MCF 10A (cell line): ENCODE data around the gene PLAAT5. TPM values are rescaled to one million over a fixed set of nuclear protein-coding genes. Genes with fewer than 3 reads are reported as not detected.

Source experiments
- BruUV-seq: library from RNA; stranded (reverse); fragments of 400-500 nt; replicated peaks from 2 replicates; lab custom pipeline; 2021; lab: Mats Ljungman, UMichigan
- CTCF ChIA-PET: fragments of 300-600 bp; sonication (Branson Sonifier 250); formaldehyde crosslinking; extraction: SDS; loops from one replicate; lab custom pipeline; 2021; ENCODE audit warnings: antibody characterized with exemption, inconsistent platforms; lab: Yijun Ruan, JAX
- POLR2A ChIA-PET: fragments of 300-600, 350-650 bp; sonication (Branson Sonifier 250); formaldehyde crosslinking; extraction: SDS; loops from one replicate; lab custom pipeline; 2020; ENCODE audit warnings: antibody characterized with exemption, inconsistent platforms; lab: Yijun Ruan, JAX
- DNase-seq: peaks from one replicate; pipeline ENCODE4 v3.0.0-alpha.2; 2018; ENCODE audit not compliant: unreplicated experiment
- H3K27ac Mint-ChIP-seq: one replicate; pipeline ENCODE4 v1.8.0; 2022; ENCODE audit warnings: mild to moderate bottlenecking, low read depth, mixed read lengths; ENCODE audit not compliant: unreplicated experiment
- H3K27me3 Mint-ChIP-seq: one replicate; pipeline ENCODE4 v1.8.0; 2022; ENCODE audit warnings: mixed read lengths; ENCODE audit not compliant: insufficient read depth, unreplicated experiment
- H3K36me3 Mint-ChIP-seq: one replicate; pipeline ENCODE4 v1.8.0; 2022; ENCODE audit warnings: mild to moderate bottlenecking, moderate library complexity, mixed read lengths; ENCODE audit not compliant: insufficient read depth, unreplicated experiment
- H3K4me1 Mint-ChIP-seq: one replicate; pipeline ENCODE4 v1.8.0; 2022; ENCODE audit warnings: mixed read lengths; ENCODE audit not compliant: insufficient read depth, unreplicated experiment
- H3K4me3 Mint-ChIP-seq: one replicate; pipeline ENCODE4 v1.8.0; 2022; ENCODE audit warnings: mild to moderate bottlenecking, moderate library complexity, mixed read lengths; ENCODE audit not compliant: unreplicated experiment
- H3K9me3 Mint-ChIP-seq: one replicate; pipeline ENCODE4 v1.8.0; 2022; ENCODE audit warnings: mixed read lengths; ENCODE audit not compliant: unreplicated experiment
- intact Hi-C: fragments of 100-400 bp; cut with micrococcal nuclease; formaldehyde crosslinking; loops from 2 replicates; pipeline ENCODE4 v1.14.1; 2022
- total RNA-seq: library from RNA; stranded (reverse); gene quantifications from 2 replicates; pipeline ENCODE4 v1.2.3, GENCODE V29; 2022
- TF ChIP-seq, protein P1 (sequence below): fragments of 200-600 bp; IDR thresholded peaks from one replicate; pipeline ENCODE4 v1.8.0; 2022; ENCODE audit warnings: antibody characterized with exemption, mild to moderate bottlenecking; ENCODE audit not compliant: unreplicated experiment

PLAAT5 gene
- total RNA-seq, 1 experiment from 2014 or later: not detected

DNA sequence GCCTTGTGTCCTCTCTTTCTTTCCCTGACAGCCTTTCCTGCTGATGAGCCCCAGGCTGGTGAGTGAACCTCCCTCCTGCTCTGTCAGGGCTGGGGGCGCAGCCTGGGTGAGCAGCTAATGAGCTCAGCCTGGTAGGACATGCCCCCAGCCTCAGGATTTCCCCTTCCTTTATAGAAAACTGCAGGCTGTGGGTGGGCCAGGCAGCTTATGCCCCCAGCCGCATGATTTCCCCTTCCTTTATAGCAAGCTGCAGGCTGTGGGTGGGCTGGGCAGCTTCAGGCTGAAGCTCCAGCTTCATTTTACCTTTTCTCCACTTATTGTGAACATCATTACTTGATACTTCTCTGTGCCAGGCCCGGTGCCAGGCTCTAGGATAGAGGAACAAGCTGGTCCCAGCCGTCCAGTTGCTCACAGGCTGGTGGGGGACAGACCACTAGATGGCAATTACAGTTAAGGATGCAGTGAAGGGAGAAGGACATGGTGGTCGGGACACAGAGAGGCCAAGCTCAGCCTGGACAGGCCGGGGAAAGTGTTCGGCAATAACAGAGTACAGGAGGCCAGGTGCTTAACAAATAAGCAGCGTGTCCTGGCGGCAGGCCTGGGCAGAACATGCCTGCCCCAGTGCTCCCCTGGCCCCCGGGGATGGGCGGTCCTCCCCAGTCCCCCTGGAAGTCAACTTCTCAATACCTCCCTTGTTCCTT lies 20.2 kb upstream of the PLAAT5 start:
- DNase-seq: no peak
- Mint-ChIP-seq H3K36me3 (no peaks in the 10 kb centered on the region), H3K4me3 (no peak overlapping the region), H3K27me3 (no peaks in the 10 kb centered on the region), H3K27ac (no peak overlapping the region), H3K9me3 (no peaks in the 10 kb centered on the region), H3K4me1 (no peaks in the 10 kb centered on the region)
- intact Hi-C loops: no loop called here
- POLR2A ChIA-PET: no interaction called here
- CTCF ChIA-PET: interaction anchor here (1.4 to 1.9 kb wide), 2 partner anchors 31 to 33 kb away, joined by 3 to 6 read pairs; no protein-coding TSS in a partner anchor
- TF ChIP-seq, protein P1, sequence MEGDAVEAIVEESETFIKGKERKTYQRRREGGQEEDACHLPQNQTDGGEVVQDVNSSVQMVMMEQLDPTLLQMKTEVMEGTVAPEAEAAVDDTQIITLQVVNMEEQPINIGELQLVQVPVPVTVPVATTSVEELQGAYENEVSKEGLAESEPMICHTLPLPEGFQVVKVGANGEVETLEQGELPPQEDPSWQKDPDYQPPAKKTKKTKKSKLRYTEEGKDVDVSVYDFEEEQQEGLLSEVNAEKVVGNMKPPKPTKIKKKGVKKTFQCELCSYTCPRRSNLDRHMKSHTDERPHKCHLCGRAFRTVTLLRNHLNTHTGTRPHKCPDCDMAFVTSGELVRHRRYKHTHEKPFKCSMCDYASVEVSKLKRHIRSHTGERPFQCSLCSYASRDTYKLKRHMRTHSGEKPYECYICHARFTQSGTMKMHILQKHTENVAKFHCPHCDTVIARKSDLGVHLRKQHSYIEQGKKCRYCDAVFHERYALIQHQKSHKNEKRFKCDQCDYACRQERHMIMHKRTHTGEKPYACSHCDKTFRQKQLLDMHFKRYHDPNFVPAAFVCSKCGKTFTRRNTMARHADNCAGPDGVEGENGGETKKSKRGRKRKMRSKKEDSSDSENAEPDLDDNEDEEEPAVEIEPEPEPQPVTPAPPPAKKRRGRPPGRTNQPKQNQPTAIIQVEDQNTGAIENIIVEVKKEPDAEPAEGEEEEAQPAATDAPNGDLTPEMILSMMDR: no peak
- no TSS peak for BruUV-seq

DNA sequence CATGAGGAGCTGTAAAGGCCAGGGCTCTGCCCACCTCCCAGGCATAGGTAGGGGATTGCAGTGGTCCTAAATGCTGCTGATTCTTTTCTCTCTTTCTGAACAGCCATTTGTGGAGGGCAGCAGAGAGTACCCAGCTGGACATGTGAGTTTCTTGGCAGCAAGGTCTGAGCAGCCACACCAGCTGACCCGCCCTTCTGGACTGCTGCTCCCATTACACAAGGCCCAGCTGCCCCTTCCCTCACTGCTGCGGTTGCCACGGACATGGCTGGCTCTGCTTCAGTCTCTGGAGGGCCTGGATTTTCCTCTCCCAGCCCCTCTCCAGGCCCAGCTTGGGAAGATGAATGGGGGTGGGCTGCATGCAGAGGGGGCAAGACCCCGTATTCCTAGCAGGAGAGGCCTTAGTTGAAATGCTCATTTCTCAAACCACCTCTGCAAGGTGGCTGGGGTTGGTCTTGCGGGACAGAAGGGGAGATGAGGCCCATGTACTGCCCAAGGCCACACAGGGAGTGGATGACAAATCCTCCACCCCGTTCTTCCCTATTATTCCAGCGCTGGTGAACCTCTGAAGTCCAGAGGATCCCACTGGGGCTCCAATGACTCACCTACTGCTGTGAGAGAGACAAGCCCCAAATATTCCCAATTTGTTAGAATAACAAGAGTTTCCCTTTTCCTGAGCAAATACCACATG lies 19.5 kb upstream of the PLAAT5 start:
- TF ChIP-seq, protein P1: no peak
- CTCF ChIA-PET: interaction anchor here (1.9 kb wide), 1 partner anchor 30 kb away, joined by 6 read pairs; no protein-coding TSS in a partner anchor
- Mint-ChIP-seq H3K9me3 (no peaks in the 10 kb centered on the region), H3K4me3 (no peak overlapping the region), H3K36me3 (no peaks in the 10 kb centered on the region), H3K27me3 (no peaks in the 10 kb centered on the region), H3K4me1 (no peaks in the 10 kb centered on the region), H3K27ac (no peak overlapping the region)
- POLR2A ChIA-PET: interaction anchor here (1.2 kb wide), 1 partner anchor 116 kb away, joined by 3 read pairs; no protein-coding TSS in a partner anchor
- no TSS peak for BruUV-seq
- peak; percentile 19 for DNase-seq
- intact Hi-C loops: no loop called here

DNA sequence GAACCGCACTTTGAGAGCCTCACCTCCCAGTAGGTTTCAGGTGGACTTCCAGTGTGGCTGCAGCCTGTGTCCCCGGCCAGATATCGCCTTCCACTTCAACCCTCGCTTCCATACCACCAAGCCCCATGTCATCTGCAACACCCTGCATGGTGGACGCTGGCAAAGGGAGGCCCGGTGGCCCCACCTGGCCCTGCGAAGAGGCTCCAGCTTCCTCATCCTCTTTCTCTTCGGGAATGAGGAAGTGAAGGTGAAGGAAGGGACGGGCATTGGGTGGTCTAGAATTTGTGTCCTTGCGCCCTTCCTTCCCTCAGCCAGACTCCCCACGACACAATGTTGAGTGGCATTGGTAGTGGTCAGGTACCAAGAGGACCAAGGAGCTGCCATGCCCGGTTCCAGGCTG lies 17.8 kb upstream of the PLAAT5 start:
- ChIA-PET CTCF (interaction anchor here (0.6 to 1.8 kb wide), 3 partner anchors 29 to 248 kb away, joined by 3 to 5 read pairs (median 3); no protein-coding TSS in a partner anchor), POLR2A (interaction anchor here (0.5 to 0.7 kb wide), 2 partner anchors 518 to 1287 kb away, joined by 3 to 4 read pairs; no protein-coding TSS in a partner anchor)
- DNase-seq: no peak
- Mint-ChIP-seq H3K9me3 (no peaks in the 10 kb centered on the region), H3K36me3 (no peaks in the 10 kb centered on the region), H3K4me3 (no peak overlapping the region), H3K4me1 (no peaks in the 10 kb centered on the region), H3K27me3 (no peaks in the 10 kb centered on the region), H3K27ac (no peak overlapping the region)
- no TSS peak for BruUV-seq
- intact Hi-C loops: no loop called here
- TF ChIP-seq, protein P1: no peak

DNA sequence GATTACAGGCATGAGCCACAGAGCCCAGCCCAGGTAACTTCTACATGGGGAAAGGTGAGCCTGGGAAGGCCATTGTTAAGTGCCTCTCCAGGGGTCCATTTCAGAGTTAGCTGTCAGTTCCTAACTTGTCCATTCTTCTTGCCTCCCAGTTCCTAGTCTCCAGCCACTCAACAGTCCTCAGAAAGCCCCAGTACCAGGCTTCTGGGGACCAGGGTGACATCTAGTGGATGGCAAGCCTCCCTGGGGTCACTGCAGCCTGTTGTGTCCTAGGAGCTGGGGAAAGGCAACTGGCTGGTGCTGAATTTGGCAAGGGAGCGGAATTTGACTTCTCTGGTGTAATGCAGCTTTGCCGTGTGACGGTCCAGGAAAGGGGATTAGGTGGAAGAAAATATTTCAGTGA lies 17.0 kb upstream of the PLAAT5 start:
- intact Hi-C loops: no loop called here
- Mint-ChIP-seq H3K4me1 (no peaks in the 10 kb centered on the region), H3K36me3 (no peaks in the 10 kb centered on the region), H3K27ac (no peak overlapping the region), H3K27me3 (no peaks in the 10 kb centered on the region), H3K4me3 (no peak overlapping the region), H3K9me3 (no peaks in the 10 kb centered on the region)
- POLR2A ChIA-PET: no interaction called here
- CTCF ChIA-PET: interaction anchor here (0.7 to 1.8 kb wide), 3 partner anchors 26 to 114 kb away, joined by 3 to 5 read pairs (median 3); no protein-coding TSS in a partner anchor
- TF ChIP-seq, protein P1: no peak
- DNase-seq: peak; percentile 35
- BruUV-seq: no TSS peak
